ENCODE measurements around the gene DYSF. TPM values are rescaled to one million over a fixed set of nuclear protein-coding genes. Genes with fewer than 3 reads are reported as not detected.

DYSF gene
- total RNA-seq, 1 experiment from 2014 or later: 0.89 TPM

DNA sequence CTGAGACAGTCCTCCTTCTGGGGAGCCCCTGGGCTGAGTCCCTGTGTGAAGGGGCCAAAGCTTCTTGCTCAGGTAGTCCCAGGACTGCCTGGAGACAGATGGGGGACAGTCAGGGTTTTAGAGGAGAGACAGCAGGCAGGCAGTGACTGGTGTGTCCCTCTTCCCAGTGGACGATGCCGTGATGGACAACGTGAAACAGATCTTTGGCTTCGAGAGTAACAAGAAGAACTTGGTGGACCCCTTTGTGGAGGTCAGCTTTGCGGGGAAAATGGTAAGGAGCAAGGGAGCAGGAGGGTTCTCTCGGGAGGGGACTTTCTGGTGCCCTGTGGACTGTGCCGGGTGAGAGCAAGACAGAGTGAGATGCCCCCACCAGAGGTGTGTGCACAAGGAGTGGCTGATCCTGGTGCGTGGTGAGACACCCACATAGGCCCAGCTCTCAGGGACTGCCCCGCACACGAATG, 74.8 kb downstream of the DYSF start:
- H3K9me3 ChIP-seq (ENCODE audit: control insufficient read depth in 1 of 2, insufficient read depth in 1 of 2, low read depth in 1 of 2, low read length in 2 of 2): no peaks in the 10 kb centered on the region; a peak in 1 of 4 replicates
- DNase-seq (ENCODE audit: low read depth, low spot score) (no peak), ATAC-seq (no peak)
- H3K27ac ChIP-seq (ENCODE audit: low read depth, low read length): no peak overlapping the region
- H3K9ac ChIP-seq (ENCODE audit: low read length): no peak overlapping the region
- no peak overlapping the region for H3K4me3 ChIP-seq (replicated peaks in 1 of 2; ENCODE audit: low read depth in 1 of 2, low read length in 2 of 2)
- H3K36me3 ChIP-seq (ENCODE audit: control insufficient read depth in 1 of 2, insufficient read depth in 2 of 2, low read length in 2 of 2): no peaks in the 10 kb centered on the region
- no TSS peak for BruUV-seq (replicated peaks)
- intact Hi-C loops (cut with micrococcal nuclease): no loop called here
- no peaks in the 10 kb centered on the region for H3K27me3 ChIP-seq (ENCODE audit: insufficient read depth, low read length)
- no peaks in the 10 kb centered on the region for H3K9me2 ChIP-seq (ENCODE audit: insufficient read depth)
- H4K20me1 ChIP-seq (ENCODE audit: insufficient read depth): no peaks in the 10 kb centered on the region
- ChIA-PET POLR2A (no interaction called here), CTCF (no interaction called here), RAD21 (ENCODE audit: low non-redundant PET in 1 of 2, low total read pairs in 2 of 2, uncharacterized antibody in 2 of 2, unreplicated experiment in 2 of 2) (no interaction called here)
- TF ChIP-seq FOSL1 (IDR thresholded peaks at IDR 0.05; ENCODE audit: low read depth) (no peak), EZH2 (IDR thresholded peaks at IDR 0.05) (no peak), CEBPB (IDR thresholded peaks at IDR 0.05; ENCODE audit: low read depth) (no peak), YY1 (IDR thresholded peaks at IDR 0.05; ENCODE audit: extremely low read depth, insufficient replicate concordance, low read depth, low read length) (no peak)
- TF ChIP-seq, protein P1, sequence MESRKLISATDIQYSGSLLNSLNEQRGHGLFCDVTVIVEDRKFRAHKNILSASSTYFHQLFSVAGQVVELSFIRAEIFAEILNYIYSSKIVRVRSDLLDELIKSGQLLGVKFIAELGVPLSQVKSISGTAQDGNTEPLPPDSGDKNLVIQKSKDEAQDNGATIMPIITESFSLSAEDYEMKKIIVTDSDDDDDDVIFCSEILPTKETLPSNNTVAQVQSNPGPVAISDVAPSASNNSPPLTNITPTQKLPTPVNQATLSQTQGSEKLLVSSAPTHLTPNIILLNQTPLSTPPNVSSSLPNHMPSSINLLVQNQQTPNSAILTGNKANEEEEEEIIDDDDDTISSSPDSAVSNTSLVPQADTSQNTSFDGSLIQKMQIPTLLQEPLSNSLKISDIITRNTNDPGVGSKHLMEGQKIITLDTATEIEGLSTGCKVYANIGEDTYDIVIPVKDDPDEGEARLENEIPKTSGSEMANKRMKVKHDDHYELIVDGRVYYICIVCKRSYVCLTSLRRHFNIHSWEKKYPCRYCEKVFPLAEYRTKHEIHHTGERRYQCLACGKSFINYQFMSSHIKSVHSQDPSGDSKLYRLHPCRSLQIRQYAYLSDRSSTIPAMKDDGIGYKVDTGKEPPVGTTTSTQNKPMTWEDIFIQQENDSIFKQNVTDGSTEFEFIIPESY (IDR thresholded peaks at IDR 0.05; ENCODE audit: extremely low read depth, insufficient replicate concordance, low read length): no peak
- TF ChIP-seq, protein P2, sequence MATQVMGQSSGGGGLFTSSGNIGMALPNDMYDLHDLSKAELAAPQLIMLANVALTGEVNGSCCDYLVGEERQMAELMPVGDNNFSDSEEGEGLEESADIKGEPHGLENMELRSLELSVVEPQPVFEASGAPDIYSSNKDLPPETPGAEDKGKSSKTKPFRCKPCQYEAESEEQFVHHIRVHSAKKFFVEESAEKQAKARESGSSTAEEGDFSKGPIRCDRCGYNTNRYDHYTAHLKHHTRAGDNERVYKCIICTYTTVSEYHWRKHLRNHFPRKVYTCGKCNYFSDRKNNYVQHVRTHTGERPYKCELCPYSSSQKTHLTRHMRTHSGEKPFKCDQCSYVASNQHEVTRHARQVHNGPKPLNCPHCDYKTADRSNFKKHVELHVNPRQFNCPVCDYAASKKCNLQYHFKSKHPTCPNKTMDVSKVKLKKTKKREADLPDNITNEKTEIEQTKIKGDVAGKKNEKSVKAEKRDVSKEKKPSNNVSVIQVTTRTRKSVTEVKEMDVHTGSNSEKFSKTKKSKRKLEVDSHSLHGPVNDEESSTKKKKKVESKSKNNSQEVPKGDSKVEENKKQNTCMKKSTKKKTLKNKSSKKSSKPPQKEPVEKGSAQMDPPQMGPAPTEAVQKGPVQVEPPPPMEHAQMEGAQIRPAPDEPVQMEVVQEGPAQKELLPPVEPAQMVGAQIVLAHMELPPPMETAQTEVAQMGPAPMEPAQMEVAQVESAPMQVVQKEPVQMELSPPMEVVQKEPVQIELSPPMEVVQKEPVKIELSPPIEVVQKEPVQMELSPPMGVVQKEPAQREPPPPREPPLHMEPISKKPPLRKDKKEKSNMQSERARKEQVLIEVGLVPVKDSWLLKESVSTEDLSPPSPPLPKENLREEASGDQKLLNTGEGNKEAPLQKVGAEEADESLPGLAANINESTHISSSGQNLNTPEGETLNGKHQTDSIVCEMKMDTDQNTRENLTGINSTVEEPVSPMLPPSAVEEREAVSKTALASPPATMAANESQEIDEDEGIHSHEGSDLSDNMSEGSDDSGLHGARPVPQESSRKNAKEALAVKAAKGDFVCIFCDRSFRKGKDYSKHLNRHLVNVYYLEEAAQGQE (IDR thresholded peaks at IDR 0.05; ENCODE audit: low read depth): no peak
- no peak overlapping the region for H3K4me2 ChIP-seq (ENCODE audit: low read length)
- H2AFZ ChIP-seq (ENCODE audit: low read depth, low read length, poor library complexity, severe bottlenecking): no peak overlapping the region
- no peaks in the 10 kb centered on the region for H3K79me2 ChIP-seq (ENCODE audit: insufficient read depth, low read length)
- peaks cover 0 to 18% of the 10 kb centered on the region in 2 experiments; a peak in 2 of 4 replicates for H3K4me1 ChIP-seq (ENCODE audit: control insufficient read depth in 1 of 2, insufficient read depth in 2 of 2, low read length in 2 of 2)
